HepG2 (cell line): ENCODE measurements around the gene ST6GALNAC2. TPM values are rescaled to one million over a fixed set of nuclear protein-coding genes. Genes with fewer than 3 reads are reported as not detected.

Source experiments
- BHLHE40 ChIP-seq: IDR thresholded peaks from 2 replicates; pipeline ENCODE4 v1.6.1; 2011; ENCODE audit warnings: low read length, improper control_type of control experiment
- FOXC1 ChIP-seq: sonication (generic); formaldehyde crosslinking; IDR thresholded peaks from 2 replicates; pipeline ENCODE4 v1.8.0; 2022; ENCODE audit warnings: mild to moderate bottlenecking, missing genetic modification reagents, borderline replicate concordance
- FOXO1 ChIP-seq: sonication (generic); formaldehyde crosslinking; IDR thresholded peaks from 2 replicates; pipeline ENCODE4 v1.4.0; 2020; ENCODE audit warnings: missing genetic modification reagents
- GABPA ChIP-seq, 2 experiments: IDR thresholded peaks; 2 replicates each; pipeline ENCODE4 v1.6.1; 2011 to 2016; ENCODE audit warnings: low read depth in 2 of 2, low read length in 1 of 2, missing biosample characterization in 1 of 2, missing genetic modification characterization in 1 of 2
- HINFP ChIP-seq: sonication (generic); formaldehyde crosslinking; IDR thresholded peaks from 2 replicates; pipeline ENCODE4 v1.4.0; 2020; ENCODE audit warnings: low read depth, mild to moderate bottlenecking, missing genetic modification reagents
- PRDM10 ChIP-seq: sonication (generic); formaldehyde crosslinking; IDR thresholded peaks from 2 replicates; pipeline ENCODE4 v1.4.0; 2020; ENCODE audit warnings: low read depth, missing genetic modification reagents
- RORA ChIP-seq: sonication (generic); formaldehyde crosslinking; IDR thresholded peaks from 2 replicates; pipeline ENCODE4 v1.5.0; 2020; ENCODE audit warnings: mild to moderate bottlenecking, missing genetic modification reagents, moderate library complexity
- SIN3A ChIP-seq: IDR thresholded peaks from 2 replicates; pipeline ENCODE4 v1.6.1; 2011; ENCODE audit warnings: low read depth, mild to moderate bottlenecking, control low read depth, low read length, borderline replicate concordance
- SIX4 ChIP-seq: sonication (generic); formaldehyde crosslinking; IDR thresholded peaks from 2 replicates; pipeline ENCODE4 v1.4.0; 2020; ENCODE audit warnings: missing genetic modification reagents
- SNAPC4 ChIP-seq: sonication (generic); formaldehyde crosslinking; IDR thresholded peaks from 2 replicates; pipeline ENCODE4 v1.4.0; 2020; ENCODE audit warnings: mild to moderate bottlenecking, missing genetic modification reagents
- SRSF1 ChIP-seq: fragments of 200-400 bp; formaldehyde crosslinking; optimal IDR thresholded peaks from 2 replicates; pipeline ENCODE3; 2017; ENCODE audit warnings: mild to moderate bottlenecking, low read depth, low read length, moderate library complexity
- SSRP1 ChIP-seq: IDR thresholded peaks from 2 replicates; pipeline ENCODE4 v1.6.1; 2016; ENCODE audit warnings: control low read depth
- TBP ChIP-seq: sonication (generic); formaldehyde crosslinking; IDR thresholded peaks from 2 replicates; pipeline ENCODE4 v1.5.0; 2020; ENCODE audit warnings: missing genetic modification reagents
- UBTF ChIP-seq: sonication (generic); formaldehyde crosslinking; IDR thresholded peaks from 2 replicates; pipeline ENCODE4 v1.4.0; 2020; ENCODE audit warnings: mild to moderate bottlenecking, missing genetic modification reagents
- polyA plus RNA-seq, 8 experiments: library from polyadenylated mRNA; depleted of rRNA in 3 of 8; stranded (reverse) in 7 of 8; unstranded in 1 of 8; fragments of >200 nt; fragmentation: Illumina TruSeq in 4 of 8; extraction: Trizol in 4 of 8; gene quantifications; 2 replicates each; pipeline versions ENCODE4 v1.2.1 to v1.2.3, GENCODE V29; 2011 to 2016; ENCODE audit warnings: low read depth in 4 of 8, missing spikeins in 1 of 8, mixed read lengths in 1 of 8; ENCODE audit not compliant: insufficient read depth in 1 of 8
- total RNA-seq, 5 experiments: library from RNA; depleted of rRNA; stranded (reverse); fragments of >200 nt; fragmentation: Illumina TruSeq; extraction: Trizol; gene quantifications; 2 replicates each; pipeline ENCODE4 v1.2.3, GENCODE V29; 2016; ENCODE audit warnings: low read depth in 1 of 5

Gene ST6GALNAC2
- total and polyA plus RNA-seq, 2 of the 13 experiments (the other 11 are each of a cell fraction or from before 2014, with no cell fraction given), result 0.12 to 0.49 TPM

- TF ChIP-seq UBTF (CRISPR knock-in tag) (no peak; the same call in none of the 2 replicates), HINFP (CRISPR knock-in tag) (no peak), FOXC1 (CRISPR knock-in tag) (peak; percentile 64), SNAPC4 (CRISPR knock-in tag) (peak; percentile 45; the same call in 1 of the 2 replicates), SRSF1 (no peak), SIX4 (CRISPR knock-in tag) (peak; percentile 90), SIN3A (peak; percentile 75; the same call in 1 of the 2 replicates), FOXO1 (no peak; the same call in 1 of the 2 replicates), PRDM10 (CRISPR knock-in tag) (peak; percentile 69; the same call in 1 of the 2 replicates), SSRP1 (CRISPR knock-in tag) (no peak; the same call in 1 of the 2 replicates), BHLHE40 (peak; percentile 59), GABPA (IDR thresholded peaks at IDR 0.05; ENCODE audit: low read depth, low read length) (no peak), GABPA (CRISPR knock-in tag; IDR thresholded peaks at IDR 0.05; ENCODE audit: low read depth) (no peak), TBP (CRISPR knock-in tag) (no peak), RORA (CRISPR knock-in tag) (no peak)
Measured at GRCh38 chr17:76524598-76525512, 60.8 kb downstream of the ST6GALNAC2 start (continued).
